ENCODE measurements around the gene NRXN2. TPM values are rescaled to one million over a fixed set of nuclear protein-coding genes. Genes with fewer than 3 reads are reported as not detected.

NRXN2 gene
- total RNA-seq, 1 donor from 2014 or later: not detected

DNA sequence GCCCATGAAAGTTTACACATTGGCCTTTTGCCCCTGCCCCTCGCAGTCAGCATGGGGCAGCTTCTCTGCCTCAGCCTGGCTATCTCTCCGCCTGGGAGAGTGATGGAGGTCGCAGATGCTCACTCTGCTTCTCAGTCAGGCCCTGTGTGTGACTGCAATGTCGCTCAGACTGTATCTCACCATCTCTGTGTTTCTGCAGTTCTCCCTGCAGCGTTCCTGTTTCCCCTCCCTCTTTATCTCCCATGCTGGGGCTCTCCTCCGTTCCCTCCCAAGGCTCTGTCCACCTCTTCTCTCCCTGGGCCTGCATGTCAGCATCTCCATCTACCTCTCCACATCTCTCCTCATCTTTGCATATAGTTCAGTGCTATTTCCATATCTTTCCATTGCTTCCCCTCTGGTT, 93.9 kb downstream of the NRXN2 start:
- no peaks in the 10 kb centered on the region for H3K36me3 ChIP-seq (ENCODE audit: control insufficient read depth, insufficient read depth, low read length)
- no peak overlapping the region for H3K4me3 ChIP-seq (ENCODE audit: low read depth, low read length)
- TF ChIP-seq, protein P1, sequence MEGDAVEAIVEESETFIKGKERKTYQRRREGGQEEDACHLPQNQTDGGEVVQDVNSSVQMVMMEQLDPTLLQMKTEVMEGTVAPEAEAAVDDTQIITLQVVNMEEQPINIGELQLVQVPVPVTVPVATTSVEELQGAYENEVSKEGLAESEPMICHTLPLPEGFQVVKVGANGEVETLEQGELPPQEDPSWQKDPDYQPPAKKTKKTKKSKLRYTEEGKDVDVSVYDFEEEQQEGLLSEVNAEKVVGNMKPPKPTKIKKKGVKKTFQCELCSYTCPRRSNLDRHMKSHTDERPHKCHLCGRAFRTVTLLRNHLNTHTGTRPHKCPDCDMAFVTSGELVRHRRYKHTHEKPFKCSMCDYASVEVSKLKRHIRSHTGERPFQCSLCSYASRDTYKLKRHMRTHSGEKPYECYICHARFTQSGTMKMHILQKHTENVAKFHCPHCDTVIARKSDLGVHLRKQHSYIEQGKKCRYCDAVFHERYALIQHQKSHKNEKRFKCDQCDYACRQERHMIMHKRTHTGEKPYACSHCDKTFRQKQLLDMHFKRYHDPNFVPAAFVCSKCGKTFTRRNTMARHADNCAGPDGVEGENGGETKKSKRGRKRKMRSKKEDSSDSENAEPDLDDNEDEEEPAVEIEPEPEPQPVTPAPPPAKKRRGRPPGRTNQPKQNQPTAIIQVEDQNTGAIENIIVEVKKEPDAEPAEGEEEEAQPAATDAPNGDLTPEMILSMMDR (IDR thresholded peaks at IDR 0.05; ENCODE audit: insufficient read depth, low read length, severe bottlenecking): no peak
- no peak for DNase-seq (ENCODE audit: low read depth)
- peaks cover 10% of the 10 kb centered on the region for H3K27me3 ChIP-seq (ENCODE audit: control insufficient read depth, insufficient read depth, low read length)
- FAIRE-seq: no peak

DNA sequence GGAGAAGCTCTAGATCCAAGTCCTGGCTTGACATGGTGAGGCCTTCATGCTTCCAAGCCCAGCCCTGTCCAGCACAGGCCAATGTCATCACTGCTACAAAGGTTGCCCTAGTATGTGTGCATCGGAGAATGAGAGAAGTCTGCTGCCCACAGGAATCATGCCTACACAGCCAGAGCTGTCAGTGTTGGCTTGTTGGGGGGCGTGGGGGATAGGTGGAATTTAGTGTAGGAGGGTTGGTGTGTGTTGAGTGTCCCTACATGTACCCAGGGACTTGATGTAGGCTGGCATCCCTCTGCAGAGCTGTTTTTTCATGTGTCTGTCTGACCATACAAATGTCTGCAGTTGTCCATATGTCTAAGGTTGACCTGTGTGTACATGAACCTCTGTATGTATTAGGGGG, 94.4 kb downstream of the NRXN2 start:
- peaks cover 7% of the 10 kb centered on the region for H3K27me3 ChIP-seq (ENCODE audit: control insufficient read depth, insufficient read depth, low read length)
- FAIRE-seq (no peak), DNase-seq (ENCODE audit: low read depth) (no peak)
- H3K36me3 ChIP-seq (ENCODE audit: control insufficient read depth, insufficient read depth, low read length): no peaks in the 10 kb centered on the region
- TF ChIP-seq, protein P1 (IDR thresholded peaks at IDR 0.05; ENCODE audit: insufficient read depth, low read length, severe bottlenecking): no peak
- H3K4me3 ChIP-seq (ENCODE audit: low read depth, low read length): no peak overlapping the region

DNA sequence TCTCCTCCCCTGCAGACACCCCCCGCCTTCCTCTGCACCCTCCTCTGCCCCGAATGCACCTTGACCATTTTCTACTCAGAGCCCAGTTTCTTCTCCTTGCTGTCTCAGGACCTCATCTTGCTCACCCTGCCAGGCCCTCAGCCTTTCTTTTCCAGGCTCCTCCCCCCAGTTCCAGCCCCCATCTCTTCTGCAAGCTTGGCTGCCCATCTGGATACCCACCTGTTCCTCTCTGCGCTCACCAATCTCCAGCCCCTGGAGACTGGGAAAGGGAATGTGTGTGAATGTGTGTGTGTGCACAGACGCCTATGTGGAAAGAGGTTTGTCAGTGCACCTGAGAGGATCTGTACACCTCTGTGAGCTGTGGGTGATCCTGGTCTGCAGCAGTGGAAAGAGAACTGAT, 95.6 kb downstream of the NRXN2 start:
- peak; percentile 28 for FAIRE-seq

DNA sequence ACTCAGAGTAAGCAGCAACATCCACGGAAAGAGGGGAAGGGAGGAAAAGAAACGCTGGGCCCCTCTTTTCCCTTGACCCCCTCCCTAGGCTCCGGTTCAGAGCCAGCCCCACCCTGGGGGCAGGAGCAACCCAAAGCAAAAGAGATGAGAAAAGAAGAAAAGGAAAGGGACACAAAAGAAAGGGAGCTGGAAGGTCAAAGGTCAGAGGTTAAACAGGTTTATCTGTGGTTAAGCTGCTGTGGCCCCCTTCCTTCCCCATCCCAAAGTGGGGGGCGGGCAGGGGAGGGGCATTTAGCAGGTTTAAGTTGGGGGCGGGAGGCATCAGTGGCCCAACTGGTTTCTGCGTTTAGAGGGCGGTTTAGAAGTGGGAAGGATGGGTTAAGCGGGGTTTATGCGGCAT, 96.4 kb downstream of the NRXN2 start:
- Histone ChIP-seq H3K36me3 (ENCODE audit: control insufficient read depth, insufficient read depth, low read length) (no peaks in the 10 kb centered on the region), H3K27me3 (ENCODE audit: control insufficient read depth, insufficient read depth, low read length) (peaks cover 5% of the 10 kb centered on the region), H3K4me3 (ENCODE audit: low read depth, low read length) (no peak overlapping the region)
- DNase-seq (ENCODE audit: low read depth) (no peak), FAIRE-seq (no peak)
- TF ChIP-seq, protein P1 (IDR thresholded peaks at IDR 0.05; ENCODE audit: insufficient read depth, low read length, severe bottlenecking): no peak

More for the DNA sequence above, 95.6 kb downstream of the NRXN2 start:
- TF ChIP-seq, protein P1 (IDR thresholded peaks at IDR 0.05; ENCODE audit: insufficient read depth, low read length, severe bottlenecking): no peak
- Histone ChIP-seq H3K36me3 (ENCODE audit: control insufficient read depth, insufficient read depth, low read length) (no peaks in the 10 kb centered on the region), H3K4me3 (ENCODE audit: low read depth, low read length) (no peak overlapping the region), H3K27me3 (ENCODE audit: control insufficient read depth, insufficient read depth, low read length) (peaks cover 7% of the 10 kb centered on the region)
- DNase-seq (ENCODE audit: low read depth): no peak

DNA sequence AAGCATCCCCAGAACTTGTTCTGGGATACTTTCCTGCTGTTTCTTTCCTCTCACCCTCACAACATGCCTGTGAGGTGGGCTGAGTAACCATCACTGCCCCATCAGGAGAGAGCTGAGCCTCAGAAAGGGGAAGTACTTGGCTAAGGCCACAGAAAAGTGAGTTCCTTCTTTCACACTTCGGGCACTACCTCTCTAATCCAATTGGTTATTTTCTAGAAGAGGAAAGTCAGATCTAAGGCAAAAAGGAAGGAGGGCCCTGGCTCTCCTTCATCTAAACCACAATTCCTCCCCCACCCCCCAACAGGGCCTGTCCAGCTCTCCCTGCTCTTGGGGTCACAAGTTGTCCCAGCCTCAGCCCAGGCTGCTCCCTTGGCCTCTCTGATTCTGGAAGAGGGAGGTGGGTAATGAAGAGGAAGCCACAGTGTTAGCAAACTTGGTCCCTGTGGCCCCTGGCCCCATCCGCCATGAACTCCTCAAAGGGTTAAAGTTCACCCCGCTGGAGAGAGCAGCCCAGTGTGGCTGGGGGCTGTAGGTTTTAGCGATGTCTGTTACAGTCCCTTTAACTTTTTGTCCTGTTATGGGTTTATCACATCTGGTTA, 98.0 kb downstream of the NRXN2 start:
- DNase-seq (ENCODE audit: low read depth): no peak
- no peak for FAIRE-seq
- TF ChIP-seq, protein P1 (IDR thresholded peaks at IDR 0.05; ENCODE audit: insufficient read depth, low read length, severe bottlenecking): no peak

DNA sequence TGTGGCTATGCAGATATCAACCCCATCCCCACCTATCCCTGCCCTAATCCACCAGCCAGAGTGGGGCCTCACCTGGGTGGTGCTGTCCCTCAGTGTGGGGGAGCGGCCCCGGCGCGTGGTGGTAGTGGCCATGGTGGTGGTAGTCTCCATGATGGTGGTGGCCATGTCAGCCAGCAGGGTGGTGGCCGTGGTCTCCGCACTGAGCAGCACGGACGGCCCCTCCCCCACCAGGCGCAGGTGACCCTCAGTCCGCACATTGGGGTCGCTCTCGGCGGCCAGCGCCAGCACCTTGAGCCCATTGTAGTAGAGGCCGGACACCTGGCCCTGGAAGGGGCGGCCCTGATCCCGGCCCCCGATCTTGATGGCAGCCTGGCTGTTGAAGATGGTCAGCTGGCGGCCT, 100.3 kb downstream of the NRXN2 start:
- TF ChIP-seq, protein P1 (IDR thresholded peaks at IDR 0.05; ENCODE audit: insufficient read depth, low read length, severe bottlenecking): no peak
- Histone ChIP-seq H3K36me3 (ENCODE audit: control insufficient read depth, insufficient read depth, low read length) (no peaks in the 10 kb centered on the region), H3K27me3 (ENCODE audit: control insufficient read depth, insufficient read depth, low read length) (peaks cover 1% of the 10 kb centered on the region), H3K4me3 (ENCODE audit: low read depth, low read length) (no peak overlapping the region)
- no peak for FAIRE-seq
- no peak for DNase-seq (ENCODE audit: low read depth)

More for the DNA sequence above, 98.0 kb downstream of the NRXN2 start:
- H3K36me3 ChIP-seq (ENCODE audit: control insufficient read depth, insufficient read depth, low read length): no peaks in the 10 kb centered on the region
- no peak overlapping the region for H3K4me3 ChIP-seq (ENCODE audit: low read depth, low read length)
- H3K27me3 ChIP-seq (ENCODE audit: control insufficient read depth, insufficient read depth, low read length): peaks cover 1% of the 10 kb centered on the region

Data from bronchial epithelial cell (primary cell).